NCI-H146 (cell line): ENCODE results near the gene ATG16L1.
A peak's percentile ranks its signal among the peaks of the same experiment; 100 is the strongest.

Experiments used
- DNase-seq: peaks from one replicate; lab custom pipeline; 2025; lab: John Stamatoyannopoulos, UW

The ATG16L1 gene

GRCh38 chr2:233260661-233261060 lies 9.2 kb downstream of the ATG16L1 start:
- no peak for DNase-seq

GRCh38 chr2:233261819-233262555 lies 10.5 kb downstream of the ATG16L1 start:
- no peak for DNase-seq

- no peak for DNase-seq
These were observed 11.1 kb downstream of the ATG16L1 start for GRCh38 chr2:233262562-233262961.

GRCh38 chr2:233263045-233263570 lies 11.6 kb downstream of the ATG16L1 start:
- DNase-seq: no peak

GRCh38 chr2:233264667-233265066 lies 13.2 kb downstream of the ATG16L1 start:
- no peak for DNase-seq

GRCh38 chr2:233265899-233266431 lies 14.5 kb downstream of the ATG16L1 start:
- DNase-seq: no peak

GRCh38 chr2:233266481-233266880 lies 15.0 kb downstream of the ATG16L1 start:
- no peak for DNase-seq

- DNase-seq: no peak
These were observed 16.2 kb downstream of the ATG16L1 start for GRCh38 chr2:233267516-233268245.

- no peak for DNase-seq
These were observed 18.9 kb downstream of the ATG16L1 start for GRCh38 chr2:233270366-233270765.

- DNase-seq: no peak
These were observed 19.5 kb downstream of the ATG16L1 start for GRCh38 chr2:233270951-233271350.

- DNase-seq: no peak
These were observed 20.2 kb downstream of the ATG16L1 start for GRCh38 chr2:233271693-233272092.

- no peak for DNase-seq
These were observed 21.6 kb downstream of the ATG16L1 start for GRCh38 chr2:233273120-233273519.

- DNase-seq: no peak
These were observed 23.8 kb downstream of the ATG16L1 start for GRCh38 chr2:233275223-233275622.

GRCh38 chr2:233278921-233279320 lies 27.4 kb downstream of the ATG16L1 start:
- DNase-seq: no peak

- no peak for DNase-seq
These were observed 28.7 kb downstream of the ATG16L1 start for GRCh38 chr2:233280114-233280693.

- no peak for DNase-seq
These were observed 30.1 kb downstream of the ATG16L1 start for GRCh38 chr2:233281553-233281952.

GRCh38 chr2:233281992-233282603 lies 30.6 kb downstream of the ATG16L1 start:
- DNase-seq: no peak

GRCh38 chr2:233285921-233286320 lies 34.4 kb downstream of the ATG16L1 start:
- DNase-seq: no peak

GRCh38 chr2:233287871-233288270 lies 36.4 kb downstream of the ATG16L1 start:
- DNase-seq: no peak

- peak; percentile 85 for DNase-seq
These were observed 37.2 kb downstream of the ATG16L1 start for GRCh38 chr2:233288663-233289062.

GRCh38 chr2:233289648-233290047 lies 38.2 kb downstream of the ATG16L1 start:
- no peak for DNase-seq
